ENCODE data around the gene CLPTM1. TPM values are rescaled to one million over a fixed set of nuclear protein-coding genes. Genes with fewer than 3 reads are reported as not detected.
"Not testable (repeated sequence)": the region's sequence is repeated elsewhere in the genome, so short reads cannot be mapped to it uniquely, and the experiment has no call there.

CLPTM1 gene
- total RNA-seq, 1 experiment from 2014 or later, result 17.4 TPM

DNA sequence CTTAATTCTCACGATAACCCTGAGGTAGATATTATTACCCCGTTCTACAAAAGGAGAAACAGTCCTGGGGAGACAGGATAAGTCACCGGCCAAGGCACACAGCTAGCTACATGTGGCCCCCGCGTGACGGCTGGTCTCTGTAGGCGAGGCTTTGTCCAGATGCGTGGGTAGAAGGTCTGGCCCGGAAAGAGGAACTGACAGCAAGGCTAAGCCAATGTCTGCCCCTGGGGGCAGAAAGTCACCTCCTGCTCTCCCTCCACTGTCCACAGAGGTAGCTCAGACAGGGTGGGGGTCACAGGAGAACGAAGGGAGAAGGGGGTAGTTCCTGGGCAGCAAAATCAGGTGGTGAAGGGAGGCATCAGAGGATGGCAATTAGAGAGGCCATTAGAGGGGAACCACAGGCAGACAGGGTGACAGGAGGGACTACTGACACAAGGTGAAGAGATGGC is 11.4 kb upstream of the CLPTM1 start:
- no peak for DNase-seq (ENCODE audit: low spot score)

DNA sequence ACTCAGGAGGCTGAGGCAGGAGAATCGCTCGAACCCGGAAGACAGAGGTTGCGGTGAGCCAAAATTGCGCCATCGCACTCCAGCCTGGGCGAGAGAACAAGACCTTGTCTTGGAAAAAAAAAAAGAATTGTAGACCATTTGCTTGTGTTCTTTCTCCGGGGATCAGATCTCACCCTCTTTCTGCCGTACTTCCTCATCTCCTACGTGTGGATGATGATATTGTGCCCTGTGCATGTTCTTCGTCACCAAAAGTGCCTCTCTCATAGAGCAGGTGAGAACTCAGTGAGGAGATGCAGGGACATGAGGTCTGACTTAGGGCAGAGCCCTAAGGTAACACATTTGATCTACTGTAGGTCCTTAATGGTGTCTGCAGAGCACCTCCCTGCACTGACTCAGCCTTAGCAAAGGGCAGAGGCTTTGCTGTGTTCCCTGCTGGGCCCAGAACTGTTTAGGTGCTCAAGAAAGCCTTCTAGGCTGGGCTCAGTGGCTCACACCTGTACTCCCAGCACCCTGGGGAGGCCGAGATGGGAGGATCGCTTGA is 8.1 kb upstream of the CLPTM1 start:
- no peak for DNase-seq (ENCODE audit: low spot score)

- DNase-seq (ENCODE audit: low spot score), result no peak
These were observed 6.9 kb upstream of the CLPTM1 start for GRCh38 chr19:44948237-44948636.

DNA sequence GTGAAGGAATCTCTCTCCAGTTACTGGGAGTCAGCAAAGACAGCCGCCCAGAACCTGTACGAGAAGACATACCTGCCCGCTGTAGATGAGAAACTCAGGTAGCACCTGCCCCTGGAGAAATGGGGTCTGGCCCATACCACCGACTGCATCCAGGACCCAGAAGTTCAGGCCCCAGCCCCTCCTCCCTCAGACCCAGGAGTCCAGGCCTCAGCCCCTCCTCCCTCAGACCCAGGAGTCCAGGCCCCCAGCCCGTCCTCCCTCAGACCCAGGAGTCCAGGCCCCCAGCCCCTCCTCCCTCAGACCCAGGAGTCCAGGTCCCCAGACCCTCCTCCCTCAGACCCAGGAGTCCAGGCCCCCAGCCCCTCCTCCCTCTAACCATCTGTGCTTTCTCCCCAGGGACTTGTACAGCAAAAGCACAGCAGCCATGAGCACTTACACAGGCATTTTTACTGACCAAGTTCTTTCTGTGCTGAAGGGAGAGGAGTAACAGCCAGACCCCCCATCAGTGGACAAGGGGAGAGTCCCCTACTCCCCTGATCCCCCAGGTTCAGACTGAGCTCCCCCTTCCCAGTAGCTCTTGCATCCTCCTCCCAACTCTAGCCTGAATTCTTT is 6.3 kb upstream of the CLPTM1 start:
- no peak for DNase-seq (ENCODE audit: low spot score)

DNA sequence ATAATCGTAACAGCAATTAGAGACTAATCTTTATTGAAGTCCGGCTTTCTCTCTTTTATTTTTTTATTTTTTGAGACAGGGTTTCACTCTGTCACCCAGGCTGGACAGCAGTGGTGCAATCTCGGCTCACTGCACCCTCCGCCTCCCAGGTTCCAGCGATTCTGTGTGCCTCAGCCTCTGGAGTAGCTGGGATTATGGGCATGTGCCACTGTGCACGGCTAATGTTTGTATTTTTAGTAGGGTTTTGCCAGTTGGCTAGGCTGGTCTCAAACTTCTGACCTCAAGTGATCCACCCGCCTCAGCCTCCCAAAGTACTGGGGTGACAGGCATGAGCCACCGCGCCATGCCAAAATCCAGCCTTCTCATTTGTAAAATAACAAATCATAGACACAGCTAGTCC is 5.6 kb upstream of the CLPTM1 start:
- no peak for DNase-seq (ENCODE audit: low spot score)

DNA sequence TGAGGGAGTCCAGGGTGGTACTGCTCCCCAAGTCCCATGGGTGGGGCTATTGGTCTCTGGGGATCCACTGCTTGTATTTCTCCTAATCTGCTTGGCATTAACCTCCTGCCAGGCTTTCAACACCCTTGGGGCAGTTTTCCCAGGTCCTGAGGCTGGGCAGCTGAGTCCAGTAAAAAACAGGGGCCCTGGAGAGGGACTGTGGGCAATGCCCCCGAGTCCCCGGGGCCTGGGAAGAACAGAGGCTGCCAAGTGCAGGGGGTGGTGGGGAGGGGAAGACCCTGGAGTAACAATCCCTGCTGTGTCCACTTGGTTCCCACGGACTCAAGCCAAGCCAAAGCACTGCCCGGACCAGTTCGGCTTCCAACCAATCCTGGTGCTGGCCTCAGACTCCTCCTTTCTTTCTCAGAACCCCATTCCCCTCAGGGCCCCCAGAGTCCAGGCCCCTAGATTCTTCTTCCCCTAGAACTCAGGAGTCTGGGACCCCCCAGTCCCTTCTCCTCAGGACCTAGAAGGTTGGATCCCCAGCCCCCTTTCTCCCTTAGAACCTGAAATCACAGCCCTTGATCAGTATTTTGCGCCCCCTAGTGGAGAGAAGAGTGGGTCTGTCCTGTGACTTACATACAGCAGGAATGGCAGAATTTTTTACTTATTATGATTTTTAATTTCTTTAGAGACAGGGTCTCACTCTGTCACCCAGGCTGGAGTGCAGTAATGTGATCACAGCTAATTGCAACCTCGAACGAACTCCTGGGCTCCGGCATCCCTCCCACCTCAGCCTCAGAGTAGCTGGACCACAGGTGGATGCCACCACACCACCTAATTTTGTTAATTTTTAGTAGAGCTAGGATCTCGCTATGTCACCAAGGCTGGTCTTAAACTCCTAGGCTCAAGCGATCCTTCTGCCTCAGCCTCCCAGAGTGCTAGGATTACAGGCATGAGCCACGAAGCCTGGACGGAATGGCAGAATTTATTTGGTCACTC is 3.7 kb upstream of the CLPTM1 start:
- peak; percentile 48 for DNase-seq (ENCODE audit: low spot score)

- DNase-seq (ENCODE audit: low spot score), result no peak
These were observed 917 bp upstream of the CLPTM1 start for GRCh38 chr19:44954278-44954648.

- no peak for DNase-seq (ENCODE audit: low spot score)
These were observed 592 bp downstream of the CLPTM1 start for GRCh38 chr19:44955505-44956439.

- no peak for DNase-seq (ENCODE audit: low spot score)
These were observed 2.3 kb downstream of the CLPTM1 start for GRCh38 chr19:44957526-44957925.

GRCh38 chr19:44958090-44958489 is 2.9 kb downstream of the CLPTM1 start:
- no peak for DNase-seq (ENCODE audit: low spot score)

GRCh38 chr19:44959691-44960090 is 4.5 kb downstream of the CLPTM1 start:
- no peak for DNase-seq (ENCODE audit: low spot score)

DNA sequence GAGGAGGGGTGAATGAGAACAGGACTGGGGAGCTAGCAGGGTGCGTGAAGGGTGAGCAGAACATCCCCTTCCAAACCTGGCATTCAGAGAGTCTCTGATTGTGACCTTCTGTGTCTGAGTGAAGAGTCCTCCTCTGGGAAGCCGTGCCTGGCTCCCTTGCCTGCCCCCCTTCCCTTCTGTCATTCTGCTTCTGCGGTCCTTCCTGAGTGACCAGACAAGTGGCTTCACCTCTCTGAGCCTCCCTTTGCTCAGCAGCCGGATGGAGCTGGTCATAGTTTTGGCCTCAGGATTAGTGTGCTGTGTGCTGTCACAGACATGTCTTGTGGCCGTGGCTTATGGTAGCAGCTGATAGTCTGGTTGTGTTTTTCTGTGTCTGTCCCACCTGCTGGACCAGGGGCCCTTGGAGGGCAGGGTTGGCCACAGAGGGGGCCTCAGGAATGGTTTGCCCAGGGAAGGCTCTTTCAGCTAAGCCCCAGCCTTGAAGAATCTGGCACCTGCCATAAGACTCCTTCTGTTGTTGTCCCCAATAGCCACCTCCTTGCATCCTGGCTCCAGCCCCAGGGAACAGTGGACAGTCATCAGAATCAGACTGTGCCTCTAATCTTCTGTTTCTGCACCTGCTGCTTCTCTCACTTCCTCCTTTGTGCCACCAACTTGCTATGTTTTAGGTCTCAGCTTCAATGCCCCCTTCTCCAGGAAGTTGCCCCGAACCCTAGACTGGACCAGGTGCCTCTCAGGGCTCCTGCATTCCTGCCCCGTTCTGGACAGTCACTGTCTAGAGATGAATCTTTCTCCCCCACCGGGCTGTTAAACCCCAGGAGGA is 5.9 kb downstream of the CLPTM1 start:
- DNase-seq (ENCODE audit: low spot score), result no peak

DNA sequence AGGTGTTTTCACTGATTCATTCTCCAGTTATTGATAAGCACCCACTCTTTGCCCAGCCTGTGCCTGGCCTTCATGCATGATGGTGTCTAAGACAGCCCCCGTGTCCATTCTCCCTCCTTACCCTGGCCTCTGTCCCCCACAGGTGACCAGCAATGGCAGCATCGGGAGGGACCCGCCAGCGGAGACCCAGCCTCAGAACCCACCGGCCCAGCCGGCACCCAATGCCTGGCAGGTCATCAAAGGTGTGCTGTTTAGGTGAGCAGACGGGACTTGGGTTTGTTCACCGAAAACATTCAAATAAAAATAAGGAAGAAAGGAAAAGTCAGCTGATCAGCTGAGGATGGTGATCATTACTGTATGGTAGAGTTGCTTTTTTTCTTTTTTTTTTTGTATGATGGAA is 6.6 kb downstream of the CLPTM1 start:
- DNase-seq (ENCODE audit: low spot score), result no peak

DNA sequence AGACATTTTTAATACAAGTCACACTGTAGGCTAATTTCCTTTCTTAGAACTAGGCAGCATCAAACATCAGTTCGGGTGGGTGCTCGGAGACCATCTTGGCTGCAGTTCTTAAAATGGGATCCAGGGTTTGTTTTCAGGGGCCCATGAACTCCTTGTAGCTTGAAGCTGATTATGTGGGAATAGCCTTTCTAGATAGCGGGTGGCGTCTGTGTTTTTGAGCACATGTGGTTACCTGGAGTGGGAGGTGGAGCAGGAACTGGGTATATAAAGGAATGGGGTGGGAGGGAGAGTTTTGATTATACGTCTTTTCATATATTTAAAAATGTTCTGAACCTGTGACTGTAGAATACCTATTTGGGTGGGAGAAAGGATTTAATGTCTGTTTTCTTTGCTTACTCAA is 12.9 kb downstream of the CLPTM1 start:
- no peak for DNase-seq (ENCODE audit: low spot score)

DNA sequence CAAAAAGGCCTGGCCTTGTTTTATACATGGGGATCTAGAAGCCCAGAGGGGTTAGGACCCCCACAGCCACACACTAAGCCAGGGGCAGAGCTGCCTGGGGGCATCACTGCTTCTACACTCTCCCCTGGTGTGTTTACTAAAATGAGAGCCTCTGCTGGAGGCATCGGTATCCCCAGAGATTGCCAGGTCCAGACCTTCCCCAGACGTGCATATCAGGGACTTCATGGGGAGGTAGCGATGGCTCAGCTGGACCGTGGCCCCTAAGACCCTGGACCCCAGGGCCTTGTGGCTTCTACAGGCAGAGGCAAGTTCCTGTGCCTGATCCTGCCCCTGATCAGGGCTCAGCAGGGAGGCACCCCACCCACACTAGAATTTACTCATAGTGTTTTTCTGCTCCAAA is 13.5 kb downstream of the CLPTM1 start:
- no peak for DNase-seq (ENCODE audit: low spot score)

- DNase-seq (ENCODE audit: low spot score), result no peak
These were observed 14.3 kb downstream of the CLPTM1 start for GRCh38 chr19:44969437-44969836.

GRCh38 chr19:44971451-44971850 is 16.3 kb downstream of the CLPTM1 start:
- DNase-seq (ENCODE audit: low spot score), result not testable (repeated sequence)

- no peak for DNase-seq (ENCODE audit: low spot score)
These were observed 17.6 kb downstream of the CLPTM1 start for GRCh38 chr19:44972802-44973201.

GRCh38 chr19:44973982-44974735 is 19.0 kb downstream of the CLPTM1 start:
- no peak for DNase-seq (ENCODE audit: low spot score)

GRCh38 chr19:44974857-44975256 is 19.7 kb downstream of the CLPTM1 start:
- DNase-seq (ENCODE audit: low spot score), result no peak
